OCI-LY7 (cell line): ENCODE data around the gene MLPH.

Experiments
- CTCF ChIP-seq: fragments of 200-600 bp; sonication (generic); conservative IDR thresholded peaks from 2 replicates; pipeline ENCODE4 v1.5.1; 2014; ENCODE audit warnings: mild to moderate bottlenecking, antibody characterized with exemption, low read length, moderate library complexity, mixed read lengths
- EZH2phosphoT487 ChIP-seq: fragments of 200-600 bp; sonication (generic); IDR thresholded peaks from 2 replicates; pipeline ENCODE4 v1.6.1; 2018; ENCODE audit warnings: low read depth, borderline replicate concordance, mild to moderate bottlenecking, mixed run types, antibody characterized with exemption, low read length, moderate library complexity, mixed read lengths

GRCh38 chr2:237510502-237511217 is 23.6 kb downstream of the MLPH start:
- TF ChIP-seq CTCF: no peak
- no peak for TF ChIP-seq EZH2phosphoT487
